Measurements from ENCODE around the gene NPIPB5. TPM values are rescaled to one million over a fixed set of nuclear protein-coding genes. Genes with fewer than 3 reads are reported as not detected.

Gene NPIPB5
- 9.5 and 12.8 TPM in 2 replicates for total RNA-seq

GRCh38 chr16:22510591-22510990 is at the start of gene NPIPB5:
Gene NPIPB5, plus strand, starts transcription at chr16:22510891. Its CDS starts 2,911 bp downstream, at chr16:22513802.

Other genes with a start within 250 kb of the NPIPB5 start
- gene POLR3E, start 213.5 kb upstream of the NPIPB5 start, total RNA-seq: 27.7 and 38.4 TPM in 2 replicates
- 27.1 and 33.1 TPM in 2 replicates for gene CDR2, start 136.3 kb upstream of the NPIPB5 start, total RNA-seq